NCI-H2196 treated with DMSO at 0.1 percent for 48 hours (cell line): ENCODE measurements around the gene MYBPH.

Source experiments
- DNase-seq: peaks from one replicate; lab custom pipeline; 2025; ENCODE audit not compliant: unreplicated experiment; lab: John Stamatoyannopoulos, UW

The MYBPH gene

GRCh38 chr1:203175237-203175826, at the start of gene MYBPH:
MYBPH (minus strand) TSS chr1:203175826; CDS start chr1:203175755, 71 bp downstream.
- no peak for DNase-seq

- DNase-seq: no peak
These were observed 49.4 kb upstream of the MYBPH start for GRCh38 chr1:203225071-203225470.

GRCh38 chr1:203223012-203223775, 47.6 kb upstream of the MYBPH start:
- no peak for DNase-seq

- no peak for DNase-seq
These were observed 44.3 kb upstream of the MYBPH start for GRCh38 chr1:203219934-203220333.

- DNase-seq: no peak
These were observed 43.5 kb upstream of the MYBPH start for GRCh38 chr1:203219171-203219570.

- DNase-seq: no peak
These were observed 42.0 kb upstream of the MYBPH start for GRCh38 chr1:203217668-203218067.

- no peak for DNase-seq
These were observed 41.6 kb upstream of the MYBPH start for GRCh38 chr1:203217139-203217655.

GRCh38 chr1:203216274-203217138, 40.9 kb upstream of the MYBPH start:
- DNase-seq: peak; percentile 21

- no peak for DNase-seq
These were observed 39.9 kb upstream of the MYBPH start for GRCh38 chr1:203215573-203215972.

GRCh38 chr1:203214871-203215270, 39.2 kb upstream of the MYBPH start:
- DNase-seq: no peak

- no peak for DNase-seq
These were observed 37.5 kb upstream of the MYBPH start for GRCh38 chr1:203213126-203213525.

- DNase-seq: no peak
These were observed 36.2 kb upstream of the MYBPH start for GRCh38 chr1:203211812-203212211.

GRCh38 chr1:203210988-203211387, 35.4 kb upstream of the MYBPH start:
- no peak for DNase-seq

- DNase-seq: no peak
These were observed 34.7 kb upstream of the MYBPH start for GRCh38 chr1:203210350-203210749.

GRCh38 chr1:203208181-203208580, 32.6 kb upstream of the MYBPH start:
- DNase-seq: no peak

- DNase-seq: no peak
These were observed 32.1 kb upstream of the MYBPH start for GRCh38 chr1:203207751-203208150.

GRCh38 chr1:203206129-203206687, 30.6 kb upstream of the MYBPH start:
- DNase-seq: no peak

- no peak for DNase-seq
These were observed 29.1 kb upstream of the MYBPH start for GRCh38 chr1:203204756-203205155.

GRCh38 chr1:203202431-203203245, 27.0 kb upstream of the MYBPH start:
- DNase-seq: no peak

- DNase-seq: no peak
These were observed 26.0 kb upstream of the MYBPH start for GRCh38 chr1:203201516-203202205.
